Astrocyte (in vitro differentiated cells and primary cell): ENCODE measurements around the gene CMBL. TPM values are rescaled to one million over a fixed set of nuclear protein-coding genes. Genes with fewer than 3 reads are reported as not detected.
A peak's percentile ranks its signal among the peaks of the same experiment; 100 is the strongest.
"Not testable (repeated sequence)": the region's sequence is repeated elsewhere in the genome, so short reads cannot be mapped to it uniquely, and the experiment has no call there.

ENCODE experiments used
- DNase-seq: peaks from one replicate; pipeline ENCODE4 v3.0.0-alpha.2; 2010; ENCODE audit warnings: low read depth
- FAIRE-seq: peaks from 2 replicates; lab custom pipeline; 2011; peaks lifted over from hg19 to GRCh38; lab: Jason Lieb, UNC
- H2AFZ ChIP-seq: 2 replicates; pipeline ENCODE4 v1.6.0; 2012; ENCODE audit warnings: low read depth, low read length, inconsistent platforms
- H3K27ac ChIP-seq: 2 replicates; pipeline ENCODE4 v1.5.1; 2011; ENCODE audit warnings: low read depth, low read length, inconsistent platforms
- H3K27me3 ChIP-seq: 2 replicates; pipeline ENCODE4 v1.6.0; 2011; ENCODE audit warnings: low read length, inconsistent platforms; ENCODE audit not compliant: insufficient read depth
- H3K36me3 ChIP-seq: 2 replicates; pipeline ENCODE4 v1.5.1; 2011; ENCODE audit warnings: low read length, inconsistent platforms; ENCODE audit not compliant: insufficient read depth
- H3K4me1 ChIP-seq: 2 replicates; pipeline ENCODE4 v1.5.1; 2011; ENCODE audit warnings: low read length, inconsistent platforms; ENCODE audit not compliant: insufficient read depth
- H3K4me2 ChIP-seq: 2 replicates; pipeline ENCODE4 v1.6.0; 2012; ENCODE audit warnings: low read length, inconsistent platforms
- H3K4me3 ChIP-seq: 2 replicates; pipeline ENCODE4 v1.5.1; 2011; ENCODE audit warnings: low read depth, mild to moderate bottlenecking, low read length, inconsistent platforms; ENCODE audit not compliant: insufficient read depth
- H3K79me2 ChIP-seq: 2 replicates; pipeline ENCODE4 v1.6.0; 2012; ENCODE audit warnings: mild to moderate bottlenecking, low read length, inconsistent platforms; ENCODE audit not compliant: insufficient read depth
- H3K9ac ChIP-seq: 2 replicates; pipeline ENCODE4 v1.6.0; 2012; ENCODE audit warnings: mild to moderate bottlenecking, low read length, inconsistent platforms
- H3K9me3 ChIP-seq: 2 replicates; pipeline ENCODE4 v1.5.1; 2012; ENCODE audit warnings: low read depth, mild to moderate bottlenecking, low read length, inconsistent platforms; ENCODE audit not compliant: insufficient read depth
- H4K20me1 ChIP-seq: 2 replicates; pipeline ENCODE4 v1.6.0; 2012; ENCODE audit warnings: low read length, inconsistent platforms; ENCODE audit not compliant: insufficient read depth
- H3K27ac Mint-ChIP-seq: one replicate; pipeline ENCODE4 v1.8.0; 2021; ENCODE audit warnings: mild to moderate bottlenecking, mixed read lengths; ENCODE audit not compliant: unreplicated experiment
- H3K27me3 Mint-ChIP-seq: one replicate; pipeline ENCODE4 v1.8.0; 2021; ENCODE audit warnings: low read depth, mixed read lengths; ENCODE audit not compliant: unreplicated experiment
- H3K36me3 Mint-ChIP-seq: one replicate; pipeline ENCODE4 v1.8.0; 2021; ENCODE audit warnings: low read depth, mixed read lengths; ENCODE audit not compliant: unreplicated experiment
- H3K4me1 Mint-ChIP-seq: one replicate; pipeline ENCODE4 v1.8.0; 2021; ENCODE audit warnings: low read depth, mixed read lengths; ENCODE audit not compliant: unreplicated experiment
- H3K4me3 Mint-ChIP-seq: one replicate; pipeline ENCODE4 v1.8.0; 2021; ENCODE audit warnings: mild to moderate bottlenecking, moderate library complexity, mixed read lengths; ENCODE audit not compliant: unreplicated experiment
- H3K9me3 Mint-ChIP-seq: one replicate; pipeline ENCODE4 v1.8.0; 2021; ENCODE audit warnings: mild to moderate bottlenecking, mixed read lengths; ENCODE audit not compliant: unreplicated experiment
- CTCF ChIP-seq: IDR thresholded peaks from 2 replicates; pipeline ENCODE4 v1.5.1; 2011; ENCODE audit warnings: low read depth, mild to moderate bottlenecking, inconsistent platforms, low read length, moderate library complexity; ENCODE audit not compliant: insufficient read depth
- EZH2 ChIP-seq: IDR thresholded peaks from 2 replicates; pipeline ENCODE4 v1.6.1; 2012; ENCODE audit warnings: mild to moderate bottlenecking, low read length, inconsistent platforms; ENCODE audit not compliant: insufficient read depth
- total RNA-seq: library from RNA; stranded (reverse); gene quantifications from 2 replicates; pipeline ENCODE4 v1.2.1, GENCODE V29; 2021

The CMBL gene
- total RNA-seq, 1 donor from 2014 or later: 39.7 TPM

GRCh38 chr5:10315824-10316509, 8.3 kb upstream of the CMBL start:
- Histone ChIP-seq H3K9me3 (no peaks in the 10 kb centered on the region), H3K4me2 (no peak overlapping the region), H3K27me3 (no peaks in the 10 kb centered on the region), H4K20me1 (no peaks in the 10 kb centered on the region), H3K4me3 (no peak overlapping the region), H3K27ac (no peak overlapping the region), H3K79me2 (no peaks in the 10 kb centered on the region), H3K4me1 (no peaks in the 10 kb centered on the region), H3K9ac (no peak overlapping the region), H2AFZ (no peak overlapping the region), H3K36me3 (no peaks in the 10 kb centered on the region)
- no peak overlapping the region for H3K4me3 Mint-ChIP-seq
- H3K27ac Mint-ChIP-seq: no peak overlapping the region
- peaks cover 5% of the 10 kb centered on the region for H3K9me3 Mint-ChIP-seq
- peaks cover 6% of the 10 kb centered on the region for H3K4me1 Mint-ChIP-seq
- DNase-seq: no peak
- H3K27me3 Mint-ChIP-seq: peaks cover 7% of the 10 kb centered on the region
- TF ChIP-seq CTCF (no peak), EZH2 (no peak)
- no peaks in the 10 kb centered on the region for H3K36me3 Mint-ChIP-seq
- no peak for FAIRE-seq

- H3K9ac ChIP-seq: no peak overlapping the region
- peaks cover 7% of the 10 kb centered on the region for H3K27me3 Mint-ChIP-seq
- no peaks in the 10 kb centered on the region for H4K20me1 ChIP-seq
- no peak for TF ChIP-seq EZH2
- no peak overlapping the region for H3K27ac ChIP-seq
- no peak overlapping the region for H3K27ac Mint-ChIP-seq
- no peaks in the 10 kb centered on the region for H3K36me3 ChIP-seq
- H3K4me1 ChIP-seq: peaks cover 6% of the 10 kb centered on the region
- H3K4me3 Mint-ChIP-seq: no peak overlapping the region
- H3K27me3 ChIP-seq: no peaks in the 10 kb centered on the region
- no peak overlapping the region for H3K4me2 ChIP-seq
- FAIRE-seq: no peak
- peaks cover 6% of the 10 kb centered on the region for H3K9me3 Mint-ChIP-seq
- no peaks in the 10 kb centered on the region for H3K36me3 Mint-ChIP-seq
- peaks cover 14% of the 10 kb centered on the region for H3K4me1 Mint-ChIP-seq
- no peak overlapping the region for H3K4me3 ChIP-seq
- H3K79me2 ChIP-seq: no peaks in the 10 kb centered on the region
- no peak overlapping the region for H2AFZ ChIP-seq
- no peak for DNase-seq
- no peaks in the 10 kb centered on the region for H3K9me3 ChIP-seq
Measured at GRCh38 chr5:10315201-10315600, 7.5 kb upstream of the CMBL start.

GRCh38 chr5:10311595-10312425, 4.1 kb upstream of the CMBL start:
- Mint-ChIP-seq H3K4me3 (peak overlapping the region; percentile 1), H3K4me1 (peaks cover 17% of the 10 kb centered on the region), H3K27me3 (peaks cover 7% of the 10 kb centered on the region), H3K36me3 (no peaks in the 10 kb centered on the region), H3K9me3 (peaks cover 6% of the 10 kb centered on the region), H3K27ac (no peak overlapping the region)
- Histone ChIP-seq H3K27ac (no peak overlapping the region), H3K4me3 (no peak overlapping the region), H3K36me3 (no peaks in the 10 kb centered on the region), H3K9ac (no peak overlapping the region), H3K79me2 (no peaks in the 10 kb centered on the region), H3K4me2 (no peak overlapping the region), H3K27me3 (no peaks in the 10 kb centered on the region), H4K20me1 (no peaks in the 10 kb centered on the region), H3K9me3 (no peaks in the 10 kb centered on the region), H2AFZ (no peak overlapping the region), H3K4me1 (peaks cover 11% of the 10 kb centered on the region)
- DNase-seq (no peak), FAIRE-seq (no peak)
- no peak for TF ChIP-seq EZH2
- no peak for TF ChIP-seq CTCF

GRCh38 chr5:10310835-10311570, 3.3 kb upstream of the CMBL start:
- Mint-ChIP-seq H3K27ac (peak overlapping the region; percentile 30), H3K4me1 (peaks cover 25% of the 10 kb centered on the region)
- not testable (repeated sequence) for H2AFZ ChIP-seq, FAIRE-seq, H3K9me3 Mint-ChIP-seq, H3K36me3 Mint-ChIP-seq, H3K36me3 ChIP-seq, H3K27me3 ChIP-seq, H3K4me3 ChIP-seq, H3K9ac ChIP-seq, H3K27me3 Mint-ChIP-seq, H3K27ac ChIP-seq, H4K20me1 ChIP-seq, H3K9me3 ChIP-seq, H3K4me3 Mint-ChIP-seq, H3K79me2 ChIP-seq
- DNase-seq: peak; percentile 40
- Histone ChIP-seq H3K4me2 (peak overlapping the region; percentile 40), H3K4me1 (peaks cover 11% of the 10 kb centered on the region)
